HG03432 (cell line): ENCODE measurements around the gene ALDH4A1.
"Not testable (repeated sequence)": the region's sequence is repeated elsewhere in the genome, so short reads cannot be mapped to it uniquely, and the experiment has no call there.

Source experiments
- ATAC-seq: cut with Tn5 transposase; IDR thresholded peaks from one replicate; pipeline ENCODE4 v1.9.1; 2021; ENCODE audit warnings: mild to moderate bottlenecking, moderate library complexity; ENCODE audit not compliant: unreplicated experiment

Gene ALDH4A1

GRCh38 chr1:18858070-18858688 is 44.2 kb downstream of the ALDH4A1 start:
- no peak for ATAC-seq

GRCh38 chr1:18856435-18856834 is 45.9 kb downstream of the ALDH4A1 start:
- ATAC-seq, result no peak

DNA sequence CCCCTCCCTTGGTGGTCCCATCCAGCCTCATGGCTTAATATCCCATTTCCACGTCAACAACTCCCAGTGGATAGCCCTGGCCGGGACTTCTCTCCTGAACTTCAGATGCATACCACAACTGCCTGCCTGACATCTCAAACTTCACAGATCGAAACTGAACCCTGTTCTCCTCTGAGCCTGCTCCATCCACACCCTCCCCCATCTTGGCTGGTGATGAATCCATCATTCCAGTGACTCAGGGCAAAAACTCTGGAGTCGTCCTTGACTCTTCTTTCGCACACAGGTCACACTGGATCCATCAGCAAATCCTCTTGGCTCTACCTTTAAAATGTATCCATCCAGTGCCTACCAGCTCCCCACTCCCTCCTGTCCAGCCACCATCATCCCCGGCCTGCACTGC is 46.8 kb downstream of the ALDH4A1 start:
- no peak for ATAC-seq

DNA sequence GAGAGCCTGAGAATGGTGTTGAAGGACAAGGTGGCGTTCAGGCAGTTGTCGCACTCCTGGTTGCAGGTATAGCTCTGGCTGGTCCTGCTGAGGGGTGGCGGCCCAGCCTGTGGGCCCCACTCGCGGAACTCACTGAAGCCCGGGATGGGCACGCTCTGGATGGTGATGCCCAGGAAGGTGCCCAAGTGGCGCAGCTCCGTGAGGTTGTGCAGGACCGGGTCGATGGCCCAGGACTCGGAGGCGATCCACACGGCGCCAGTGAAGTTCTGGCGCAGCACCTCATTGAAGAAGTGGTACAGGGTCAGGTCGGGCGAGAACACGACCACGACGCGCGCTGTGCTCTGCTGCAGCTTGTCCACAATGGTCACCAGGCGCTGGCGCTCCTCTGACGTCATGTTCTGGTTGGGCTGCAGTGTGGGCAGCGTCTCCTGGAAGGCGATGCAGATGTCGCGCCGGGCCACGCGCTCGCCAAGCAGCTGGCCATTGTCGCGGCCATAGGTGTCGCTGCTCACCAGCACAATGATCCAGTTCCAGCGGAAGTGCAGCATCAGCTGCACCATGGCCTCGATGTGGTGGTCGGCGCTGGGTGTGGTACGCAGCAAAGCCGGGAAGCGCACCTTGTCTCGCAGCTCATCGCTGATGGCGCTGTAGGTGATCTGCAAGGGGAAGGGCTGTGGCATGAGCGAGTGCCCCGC is 47.9 kb downstream of the ALDH4A1 start:
- ATAC-seq, result no peak

- no peak for ATAC-seq
These were observed 49.9 kb downstream of the ALDH4A1 start for GRCh38 chr1:18852501-18852900.

DNA sequence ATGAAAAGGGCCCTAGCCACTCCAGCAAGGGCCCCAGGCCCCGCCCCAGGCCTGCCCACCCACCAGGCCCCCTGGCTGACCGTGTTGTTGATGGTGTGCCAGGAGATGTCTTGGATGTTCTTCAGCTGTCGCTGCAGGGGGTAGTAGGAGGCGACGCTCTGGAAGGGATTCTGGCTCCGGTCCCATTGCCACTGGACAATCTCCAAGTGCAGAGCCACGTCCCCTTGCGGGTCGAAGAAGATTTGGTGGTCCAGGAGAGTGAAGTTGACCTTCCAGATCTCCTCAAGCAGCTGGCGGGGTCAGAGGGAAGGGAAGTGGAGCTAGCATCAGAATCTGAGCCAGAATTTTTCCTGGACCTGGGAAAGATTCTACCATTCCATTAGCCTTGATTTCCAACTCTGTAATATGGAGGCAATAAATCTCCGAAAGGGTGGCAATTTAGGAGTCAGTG is 53.1 kb downstream of the ALDH4A1 start:
- ATAC-seq, result no peak

DNA sequence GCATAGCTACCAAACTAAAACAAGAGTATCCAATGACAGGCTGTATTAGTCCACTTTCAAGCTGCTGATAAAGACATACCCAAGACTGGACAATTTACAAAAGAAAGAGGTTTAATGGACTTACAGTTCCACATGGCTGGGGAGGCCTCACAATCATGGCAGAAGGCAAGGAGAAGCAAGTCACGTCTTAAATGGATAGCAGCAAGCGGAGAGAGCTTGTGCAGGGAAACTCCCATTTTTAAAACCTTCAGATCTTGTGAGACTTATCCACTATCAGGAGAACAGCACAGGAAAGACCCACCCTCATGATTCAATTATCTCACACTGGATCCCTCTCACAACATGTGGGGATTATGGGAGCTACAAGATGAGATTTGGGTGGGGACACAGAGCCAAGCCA is 54.6 kb downstream of the ALDH4A1 start:
- ATAC-seq, result not testable (repeated sequence)

DNA sequence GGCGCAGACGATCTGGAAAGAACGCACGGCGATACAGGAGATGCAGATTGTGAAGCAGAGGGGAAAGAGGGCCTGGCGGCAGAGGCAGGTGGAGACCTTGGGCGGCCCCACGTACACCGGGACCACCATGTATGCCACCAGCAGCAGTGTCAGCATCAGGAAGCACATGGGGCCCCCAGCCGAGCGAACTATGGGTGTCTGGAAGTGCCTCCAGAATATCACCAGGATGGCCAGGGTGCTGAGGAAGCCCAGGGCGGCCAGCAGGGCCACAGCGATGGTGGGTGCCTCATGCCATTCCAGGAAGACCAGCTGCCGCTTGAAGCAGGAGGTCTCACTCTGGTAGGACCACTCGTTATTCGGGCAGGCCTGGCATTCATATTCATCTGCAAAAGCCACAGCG is 62.2 kb downstream of the ALDH4A1 start:
- no peak for ATAC-seq

- no peak for ATAC-seq
These were observed 65.7 kb downstream of the ALDH4A1 start for GRCh38 chr1:18836654-18837053.

GRCh38 chr1:18832319-18832718 is 70.0 kb downstream of the ALDH4A1 start:
- ATAC-seq, result not testable (repeated sequence)

DNA sequence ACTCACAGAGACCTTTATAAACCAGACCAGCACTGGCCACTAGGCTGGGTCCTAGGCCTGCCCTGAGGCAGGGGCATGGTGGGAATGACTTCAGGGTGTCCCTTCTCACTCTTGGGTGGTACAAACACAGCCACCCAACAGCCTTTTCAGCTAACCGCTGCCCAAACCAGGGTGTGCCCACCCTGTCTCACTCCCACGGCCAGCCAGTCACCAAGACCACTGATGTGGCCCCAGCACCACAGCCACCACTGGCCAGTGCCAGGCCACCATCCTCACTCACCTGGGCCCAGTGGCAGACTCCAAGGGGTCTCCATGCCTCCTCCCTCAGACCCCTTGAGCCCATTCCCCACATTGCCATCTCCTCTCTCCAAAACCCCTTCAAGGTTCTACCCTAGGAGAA is 70.7 kb downstream of the ALDH4A1 start:
- ATAC-seq, result no peak

DNA sequence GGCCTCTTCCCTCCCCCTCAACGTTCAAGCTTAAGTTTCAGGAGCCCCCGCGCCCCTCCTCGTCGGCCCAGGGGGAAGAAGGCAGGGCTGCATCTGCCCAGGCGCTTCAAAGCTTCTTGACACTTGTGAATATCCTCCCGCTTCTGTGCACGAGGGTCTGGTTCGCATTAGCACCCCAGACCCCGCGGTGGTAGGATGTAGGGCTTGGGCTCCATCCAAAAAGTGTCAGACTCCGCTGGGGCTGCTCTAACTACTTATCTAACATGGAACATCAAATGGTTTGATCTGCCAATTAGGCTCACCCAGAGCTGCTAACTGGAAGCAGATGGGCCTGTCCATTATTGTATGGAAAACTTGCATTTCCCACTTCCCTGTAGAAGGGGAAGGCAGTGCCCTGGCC is 71.8 kb downstream of the ALDH4A1 start:
- ATAC-seq, result no peak

DNA sequence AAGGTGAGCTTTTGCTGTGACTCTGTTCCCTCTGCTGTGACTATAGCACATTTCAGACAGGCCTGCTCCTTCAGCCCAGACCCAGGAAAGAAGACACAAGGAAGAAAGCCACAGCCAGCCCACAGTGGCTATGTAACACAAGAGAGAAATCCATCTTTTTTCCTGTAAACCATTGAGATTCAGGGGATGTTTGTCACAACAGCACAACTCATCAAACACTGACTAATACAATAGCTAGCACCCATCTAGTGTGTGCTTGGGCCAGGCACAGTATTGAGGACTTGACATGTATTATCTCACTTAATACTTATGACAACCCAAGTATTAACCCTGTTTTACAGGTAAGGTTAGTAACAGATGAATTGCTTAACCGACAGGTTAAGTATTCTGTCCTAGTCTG is 72.7 kb downstream of the ALDH4A1 start:
- no peak for ATAC-seq

DNA sequence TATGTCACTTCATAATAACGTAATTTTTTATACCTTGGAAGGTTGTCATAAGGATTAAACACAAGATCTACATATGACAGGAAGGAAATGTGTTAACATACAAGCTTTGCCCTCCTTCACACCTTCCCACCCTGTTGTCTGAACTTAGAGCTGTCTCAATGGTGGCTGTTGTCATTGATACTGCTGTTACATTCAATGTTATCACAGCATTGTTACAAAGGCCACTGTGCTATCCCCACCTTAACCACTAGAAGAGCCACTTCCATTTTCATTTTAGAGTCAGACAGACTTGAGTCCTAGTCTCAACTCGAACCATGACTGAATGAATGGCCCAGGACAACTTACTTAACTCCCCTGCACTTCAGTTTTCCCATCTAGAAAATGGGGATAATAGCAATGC is 74.1 kb downstream of the ALDH4A1 start:
- no peak for ATAC-seq

DNA sequence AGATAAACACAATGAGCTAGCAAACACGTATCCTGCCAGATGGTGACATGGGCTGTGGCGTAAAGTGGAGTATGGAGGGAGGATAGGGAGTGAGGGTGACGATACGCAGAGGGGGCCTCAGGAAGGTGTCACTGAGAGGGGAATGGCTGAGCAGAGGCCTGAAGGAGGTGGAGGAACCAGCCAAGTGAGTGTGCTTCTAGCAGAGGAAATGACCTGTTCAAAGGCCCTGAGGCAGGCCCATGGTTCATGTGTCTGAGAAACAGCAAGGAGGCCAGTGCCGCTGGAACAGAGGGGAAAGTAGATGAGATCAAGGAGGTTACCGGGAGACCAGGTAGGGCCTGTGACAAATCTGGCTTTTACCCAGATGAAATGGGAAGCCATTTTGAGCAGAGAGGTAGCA is 78.9 kb downstream of the ALDH4A1 start:
- no peak for ATAC-seq
